Activated T-helper 1 cell treated with anti-CD3 and anti-CD28 coated beads, Interleukin-2, amount 50 U/mL, for 16 hours (primary cell): ENCODE data around the gene CENPC.
"Not testable (repeated sequence)": the region's sequence is repeated elsewhere in the genome, so short reads cannot be mapped to it uniquely, and the experiment has no call there.

Experiments used
- DNase-seq, 2 donors: peaks; one replicate each; pipeline ENCODE4 v3.0.0-alpha.2; 2020; ENCODE audit warnings: low read depth in 1 of 2, low spot score in 1 of 2

CENPC gene

GRCh38 chr4:67480810-67481209, 64.5 kb downstream of the CENPC start:
- no peak for DNase-seq

GRCh38 chr4:67475155-67475554, 70.1 kb downstream of the CENPC start:
- no peak for DNase-seq

DNA sequence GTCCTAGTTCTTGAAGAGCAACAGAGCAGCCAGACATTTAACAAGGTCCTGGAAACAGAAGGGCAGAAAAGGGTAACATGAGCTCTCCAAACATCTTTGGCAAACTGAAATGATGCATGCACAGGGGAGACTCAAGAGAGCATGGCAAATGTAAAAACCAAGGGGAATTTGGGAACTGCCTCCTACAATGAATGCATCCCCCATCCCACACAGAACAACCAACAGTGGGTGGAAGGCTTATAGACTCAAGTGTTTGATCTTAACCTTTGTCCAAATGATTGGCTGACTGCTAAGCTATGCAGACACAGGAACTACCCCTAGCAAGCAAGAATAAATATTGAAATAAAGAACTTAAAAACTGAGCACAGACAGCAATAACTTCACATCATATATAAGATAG, 74.4 kb downstream of the CENPC start:
- no peak for DNase-seq

DNA sequence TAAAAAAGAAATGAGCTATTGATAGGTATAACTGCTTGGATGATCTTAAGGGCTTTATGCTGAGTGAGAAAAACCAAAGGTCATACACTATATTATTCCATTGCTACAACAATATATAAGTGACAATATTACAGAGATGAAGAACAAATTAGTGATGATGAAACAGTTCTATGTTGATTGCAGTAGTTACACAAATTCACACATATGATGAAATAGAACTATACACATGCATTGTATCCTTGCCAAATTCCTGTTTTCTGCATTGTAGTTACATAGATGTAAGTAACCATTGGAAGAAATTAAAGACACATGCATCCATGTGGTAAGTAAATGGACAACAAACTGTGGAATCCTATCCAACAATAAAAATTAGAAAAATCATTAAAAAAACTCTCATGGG, 76.5 kb downstream of the CENPC start:
- DNase-seq = no peak

DNA sequence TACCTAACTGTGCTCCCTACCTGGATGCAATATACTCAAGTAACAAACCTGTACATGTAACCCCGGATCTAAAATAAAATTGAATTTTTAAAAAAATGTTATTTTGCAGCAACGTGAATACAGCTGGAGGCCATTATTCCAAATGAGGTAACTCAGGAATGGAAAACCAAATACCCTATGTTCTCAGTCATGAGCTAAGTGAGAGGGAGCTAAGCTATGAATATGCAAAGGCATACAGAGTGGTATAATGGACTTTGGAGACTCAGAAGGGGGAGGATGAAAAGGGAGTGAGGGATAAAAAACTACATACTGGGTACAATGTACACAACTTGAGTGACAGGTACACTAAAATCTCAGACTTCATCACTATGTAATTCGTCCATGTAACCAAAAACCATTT, 78.6 kb downstream of the CENPC start:
- DNase-seq = no peak

DNA sequence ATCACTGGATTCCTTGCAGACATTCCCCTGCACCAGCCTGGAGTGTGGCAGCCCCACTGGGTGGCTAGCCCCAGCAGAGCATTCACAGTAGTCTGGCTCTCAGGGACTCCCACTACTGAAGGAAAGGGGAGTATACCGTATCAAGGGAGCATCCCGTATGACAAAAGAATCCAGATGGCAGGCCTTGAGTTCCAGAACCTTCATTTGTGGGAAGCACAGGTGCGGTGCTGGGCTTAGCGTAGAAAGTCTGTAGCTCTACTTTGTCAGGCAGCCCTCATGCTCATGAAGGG, 79.6 kb downstream of the CENPC start:
- no peak for DNase-seq

GRCh38 chr4:67465032-67465762, 80.1 kb downstream of the CENPC start:
- no peak for DNase-seq

DNA sequence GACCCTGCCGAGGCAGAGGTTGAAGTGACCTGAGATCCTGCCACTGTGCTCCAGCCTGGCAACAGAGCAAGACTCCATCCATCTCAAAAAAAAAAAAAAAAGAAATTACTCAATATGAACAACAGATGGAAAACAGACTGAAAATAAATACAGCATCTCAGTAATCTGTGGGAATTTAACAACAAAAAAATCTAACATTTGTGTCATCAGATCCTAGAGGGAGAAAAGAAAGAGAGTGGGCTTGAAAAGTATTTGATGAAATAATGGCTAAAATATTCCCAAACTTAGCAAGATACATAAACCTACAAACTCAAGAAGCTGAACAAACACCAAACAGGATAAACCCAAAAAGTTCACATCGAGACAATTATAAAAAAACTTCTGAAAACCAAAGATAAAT, 84.7 kb downstream of the CENPC start:
- no peak for DNase-seq

DNA sequence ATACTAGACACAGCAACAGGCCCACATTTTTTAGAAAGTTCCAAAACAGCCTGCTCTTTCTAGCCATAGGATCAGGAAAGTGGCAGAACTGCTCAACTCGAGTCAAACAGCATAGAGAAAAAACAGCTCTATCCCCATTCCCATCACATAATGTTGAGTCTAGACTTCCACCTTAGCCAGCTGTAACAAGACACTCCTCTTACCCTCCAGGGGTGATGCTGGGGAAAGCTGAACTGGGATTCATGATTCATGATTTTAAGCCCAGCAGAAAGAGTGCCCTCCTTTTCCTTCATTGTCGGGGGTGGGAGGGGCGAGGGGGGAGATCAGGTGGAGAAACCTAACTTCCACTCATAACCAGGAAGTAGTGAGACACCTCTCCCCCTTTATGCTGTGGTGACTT, 86.1 kb downstream of the CENPC start:
- DNase-seq = no peak

- no peak for DNase-seq
These were observed 88.6 kb downstream of the CENPC start for GRCh38 chr4:67456577-67457196.

DNA sequence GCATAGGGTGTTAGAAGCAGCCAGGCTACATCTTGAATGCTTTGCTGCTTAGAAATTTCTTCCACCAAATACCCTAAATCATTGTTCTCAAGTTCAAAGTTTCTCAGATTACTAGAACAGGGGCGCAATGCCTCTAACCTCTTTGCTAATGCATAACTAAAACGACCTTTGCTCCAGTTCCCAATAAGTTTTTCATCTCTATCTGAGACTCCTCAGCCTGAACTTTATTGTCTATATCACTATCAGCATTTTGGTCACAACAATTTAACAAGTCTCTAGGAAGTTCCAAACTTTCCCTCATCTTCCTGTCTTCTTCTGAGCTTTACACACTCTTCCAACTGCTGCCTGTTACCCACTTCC, 92.5 kb downstream of the CENPC start:
- DNase-seq = not testable (repeated sequence)

DNA sequence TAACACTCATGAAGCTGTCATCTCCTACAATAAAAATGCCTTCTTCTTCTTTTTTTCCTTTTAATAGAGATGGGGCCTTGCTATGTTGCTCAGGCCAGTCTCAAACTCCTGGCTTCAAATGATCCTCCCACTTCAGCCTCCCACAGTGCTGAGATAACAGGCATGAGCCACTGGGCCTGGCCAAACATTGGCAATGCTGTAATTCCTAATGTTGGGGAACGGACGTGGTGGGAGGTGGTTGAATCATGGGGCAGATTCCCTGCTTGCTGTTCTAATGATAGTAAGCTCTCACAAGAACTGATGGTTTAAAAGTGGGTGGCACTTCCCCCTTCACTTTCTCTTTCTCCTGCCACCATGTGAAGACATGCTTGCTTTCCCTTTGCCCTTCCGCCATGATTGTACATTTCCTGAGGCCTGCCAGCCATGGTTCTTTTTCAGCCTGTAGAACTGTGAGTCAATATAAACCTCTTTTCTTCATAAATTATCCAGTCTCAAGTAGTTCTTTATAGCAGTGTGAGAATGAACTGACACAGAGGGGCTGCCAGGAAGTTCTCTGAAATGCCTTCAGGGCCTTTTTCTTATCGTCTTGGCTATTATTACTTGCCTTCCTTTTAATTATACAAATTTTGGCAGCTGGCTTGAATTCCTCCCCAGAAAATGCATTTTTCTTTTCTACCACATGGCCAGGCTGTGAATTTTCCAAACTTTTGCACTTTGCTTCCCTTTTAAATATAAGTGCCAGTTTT, 93.0 kb downstream of the CENPC start:
- no peak for DNase-seq

DNA sequence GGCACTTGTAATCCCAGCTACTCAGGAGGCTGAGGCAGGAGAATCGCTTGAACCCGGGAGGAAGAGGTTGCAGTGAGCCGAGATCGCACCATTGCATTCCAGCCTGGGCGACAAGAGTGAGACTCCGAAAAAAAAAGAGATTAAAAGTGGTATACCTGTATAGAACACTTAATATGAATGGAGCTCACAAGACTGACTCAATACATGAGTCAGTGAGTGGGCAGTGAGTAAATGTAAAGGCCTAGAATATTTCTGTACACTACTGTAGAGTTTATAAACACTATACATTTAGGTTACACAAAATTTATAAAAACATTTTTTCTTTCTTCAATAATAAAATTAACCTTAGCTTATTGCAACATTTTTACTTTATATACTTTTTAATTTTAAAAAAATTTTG, 93.8 kb downstream of the CENPC start:
- no peak for DNase-seq

DNA sequence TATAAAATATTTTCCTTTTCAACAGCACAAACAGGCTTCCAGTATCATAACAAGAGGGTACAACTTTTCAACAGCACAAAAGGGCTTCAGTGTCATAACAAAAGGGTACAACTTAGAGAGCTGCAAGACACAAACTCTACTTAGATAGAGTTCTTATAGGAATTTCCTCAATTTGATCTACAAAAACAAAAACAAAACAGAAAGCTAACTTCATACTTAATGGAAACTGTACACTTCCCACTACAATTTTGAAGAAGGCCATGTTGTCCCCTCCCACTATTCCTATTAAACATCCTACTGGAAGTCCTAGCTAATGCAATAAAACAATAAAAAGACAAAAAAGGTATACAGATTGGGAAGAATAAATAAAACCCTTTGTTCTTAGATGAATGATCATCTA, 96.7 kb downstream of the CENPC start:
- no peak for DNase-seq

DNA sequence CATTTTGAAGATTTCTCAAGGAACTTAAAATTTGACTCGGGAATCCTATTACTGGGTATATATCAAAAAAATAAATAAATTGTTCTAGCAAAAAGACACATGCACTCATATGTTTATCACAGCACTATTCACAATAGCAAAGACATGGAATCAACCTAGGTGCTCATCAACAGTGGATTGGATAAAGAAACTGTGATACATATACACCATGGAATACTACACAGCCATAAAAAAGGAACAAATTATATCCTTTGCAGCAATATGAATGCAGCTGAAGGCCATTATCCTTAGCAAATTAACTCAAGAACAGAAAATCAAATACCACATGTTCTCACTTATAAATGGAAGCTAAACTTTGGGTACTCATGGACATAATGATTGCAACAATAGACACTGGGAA, 97.4 kb downstream of the CENPC start:
- DNase-seq = no peak

DNA sequence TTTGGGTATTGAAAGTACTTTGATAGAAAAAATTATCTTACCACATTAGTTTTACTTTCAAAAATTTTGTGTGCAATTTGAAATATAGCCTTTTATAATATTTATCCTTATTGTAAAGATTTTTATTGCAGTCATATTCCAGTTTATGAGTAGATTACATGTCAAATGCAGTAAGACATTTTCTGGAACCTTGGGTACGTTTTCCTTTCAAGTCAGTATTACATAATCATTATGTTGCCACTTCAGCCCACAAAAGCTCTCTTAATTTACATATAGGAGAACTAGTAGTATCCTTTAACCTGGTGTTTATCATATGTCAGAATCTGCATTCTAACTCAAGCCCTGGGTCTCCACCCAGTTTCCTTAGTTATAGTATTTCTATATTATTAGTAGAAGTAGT, 98.5 kb downstream of the CENPC start:
- DNase-seq = no peak

- not testable (repeated sequence) for DNase-seq
These were observed 99.4 kb downstream of the CENPC start for GRCh38 chr4:67445881-67446280.

- DNase-seq = no peak
These were observed 106.3 kb downstream of the CENPC start for GRCh38 chr4:67438975-67439374.

GRCh38 chr4:67437974-67438713, 107.2 kb downstream of the CENPC start:
- DNase-seq = no peak

GRCh38 chr4:67436742-67437141, 108.6 kb downstream of the CENPC start:
- DNase-seq = no peak

- no peak for DNase-seq
These were observed 114.3 kb downstream of the CENPC start for GRCh38 chr4:67430989-67431388.

GRCh38 chr4:67428819-67429218, 116.5 kb downstream of the CENPC start:
- DNase-seq = no peak
